Vagina (tissue), 2 donors: Measurements from ENCODE around the gene PKM.

Experiments
- POLR2A ChIP-seq, 2 donors: fragments of 450-650 bp; IDR thresholded peaks; one replicate each; pipeline ENCODE4 v1.6.1; 2017; ENCODE audit warnings: antibody characterized with exemption in 2 of 2, mild to moderate bottlenecking in 2 of 2, moderate library complexity in 2 of 2
- POLR2AphosphoS5 ChIP-seq, 2 donors: sonication (generic); formaldehyde crosslinking; IDR thresholded peaks; one replicate each; pipeline ENCODE4 v1.9.0; 2017; ENCODE audit warnings: antibody characterized with exemption in 2 of 2, mild to moderate bottlenecking in 2 of 2, low read depth in 1 of 2; ENCODE audit not compliant: insufficient read depth in 1 of 2
- TF ChIP-seq, protein P1 (sequence below), 3 experiments: fragments of 450-650 bp in 2 of 3; fragments of 200-600 bp in 1 of 3; sonication (generic) in 1 of 3; IDR thresholded peaks; one replicate each; pipeline ENCODE4 v1.5.1; 2017 to 2019; ENCODE audit warnings: antibody characterized with exemption in 3 of 3, mild to moderate bottlenecking in 2 of 3, moderate library complexity in 2 of 3

DNA sequence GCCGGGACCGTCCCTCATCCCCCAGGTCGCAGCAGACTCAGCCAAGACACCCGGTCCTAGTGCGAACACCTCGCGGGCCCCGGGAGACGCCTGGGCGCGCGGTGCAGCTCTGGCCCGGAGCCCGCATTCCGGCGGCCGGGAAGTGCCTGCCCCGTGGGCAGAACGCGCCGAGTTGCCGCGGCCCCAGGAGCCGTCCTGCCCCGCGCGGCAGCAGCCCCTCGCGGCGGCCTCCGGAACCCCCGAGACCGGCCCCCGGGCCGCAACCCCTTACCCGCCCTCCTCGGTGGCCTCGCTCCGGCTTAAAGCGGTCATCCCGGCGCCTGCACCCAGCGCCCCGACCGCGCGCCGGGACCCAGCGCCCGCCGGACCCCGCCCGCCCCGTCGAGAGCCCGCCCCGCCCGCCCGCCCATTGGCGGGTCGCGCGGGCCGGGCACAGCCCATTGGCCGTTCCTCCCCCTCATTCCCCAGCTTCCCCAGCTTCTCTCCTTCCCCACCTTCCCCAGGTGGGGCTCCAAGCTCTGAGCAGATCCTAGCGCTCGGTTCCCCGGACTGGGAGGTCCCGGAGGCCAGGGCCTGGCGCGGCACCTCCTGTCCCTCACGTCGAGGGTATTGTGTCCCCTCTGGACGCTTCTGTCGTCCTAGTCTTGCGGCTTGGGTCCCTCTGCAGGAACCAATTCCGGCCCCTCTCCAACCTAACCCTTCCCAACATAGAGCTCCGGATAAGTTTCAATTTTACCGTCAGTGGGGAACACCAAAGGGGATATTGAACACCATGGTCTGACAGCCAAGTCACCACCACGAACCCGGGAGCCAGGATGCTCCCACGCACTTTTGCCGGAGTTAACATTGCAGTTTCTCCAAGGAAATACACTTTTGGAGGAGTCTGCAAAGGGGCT, 33.3 kb downstream of the PKM start, which contains the start of gene GRAMD2A:
- TF ChIP-seq, protein P1, sequence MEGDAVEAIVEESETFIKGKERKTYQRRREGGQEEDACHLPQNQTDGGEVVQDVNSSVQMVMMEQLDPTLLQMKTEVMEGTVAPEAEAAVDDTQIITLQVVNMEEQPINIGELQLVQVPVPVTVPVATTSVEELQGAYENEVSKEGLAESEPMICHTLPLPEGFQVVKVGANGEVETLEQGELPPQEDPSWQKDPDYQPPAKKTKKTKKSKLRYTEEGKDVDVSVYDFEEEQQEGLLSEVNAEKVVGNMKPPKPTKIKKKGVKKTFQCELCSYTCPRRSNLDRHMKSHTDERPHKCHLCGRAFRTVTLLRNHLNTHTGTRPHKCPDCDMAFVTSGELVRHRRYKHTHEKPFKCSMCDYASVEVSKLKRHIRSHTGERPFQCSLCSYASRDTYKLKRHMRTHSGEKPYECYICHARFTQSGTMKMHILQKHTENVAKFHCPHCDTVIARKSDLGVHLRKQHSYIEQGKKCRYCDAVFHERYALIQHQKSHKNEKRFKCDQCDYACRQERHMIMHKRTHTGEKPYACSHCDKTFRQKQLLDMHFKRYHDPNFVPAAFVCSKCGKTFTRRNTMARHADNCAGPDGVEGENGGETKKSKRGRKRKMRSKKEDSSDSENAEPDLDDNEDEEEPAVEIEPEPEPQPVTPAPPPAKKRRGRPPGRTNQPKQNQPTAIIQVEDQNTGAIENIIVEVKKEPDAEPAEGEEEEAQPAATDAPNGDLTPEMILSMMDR (IDR thresholded peaks at IDR 0.05), result no peak
- TF ChIP-seq POLR2AphosphoS5 (IDR thresholded peaks at IDR 0.05; ENCODE audit: insufficient read depth in 1 of 2, low read depth in 1 of 2) (no peak), POLR2A (IDR thresholded peaks at IDR 0.05) (no peak)
